Measurements from ENCODE around the gene UBE2D3.

Gene UBE2D3

DNA sequence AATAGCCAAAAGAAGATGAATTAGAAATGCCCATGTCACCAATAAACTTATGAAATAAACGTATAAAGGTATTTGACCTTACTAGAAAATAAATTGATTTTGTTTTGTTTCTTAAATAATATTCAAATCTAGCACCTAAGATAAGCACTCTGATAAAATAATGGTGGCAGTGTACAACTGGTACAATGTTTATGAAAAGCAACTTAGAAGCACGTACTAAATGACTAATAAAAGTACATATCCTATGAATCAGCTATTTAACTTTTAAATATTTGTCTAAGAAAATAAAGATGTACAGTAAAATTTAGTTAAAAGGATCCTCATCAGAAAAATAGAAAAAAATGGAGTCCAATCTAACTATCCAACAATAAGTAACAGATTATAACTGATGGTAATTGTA, 73.3 kb downstream of the UBE2D3 start:
- no peak for DNase-seq (ENCODE audit: low spot score)

DNA sequence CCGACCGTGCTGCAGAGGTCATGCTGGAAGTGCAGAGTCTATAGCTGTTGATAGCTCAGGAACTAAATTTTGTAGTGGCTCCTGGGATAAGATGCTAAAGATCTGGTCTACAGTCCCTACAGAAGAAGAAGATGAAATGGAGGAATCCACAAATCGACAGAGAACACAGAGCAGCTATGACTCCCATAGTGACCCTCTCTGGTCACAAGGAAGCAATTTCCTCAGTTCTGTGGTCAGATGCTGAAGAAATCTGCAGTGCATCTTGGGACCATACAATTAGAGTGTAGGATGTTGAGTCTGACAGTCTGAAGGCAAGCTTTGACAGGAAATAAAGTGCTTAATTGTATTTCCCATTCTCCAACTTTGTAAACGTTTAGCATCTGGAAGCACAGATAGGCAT, 75.4 kb downstream of the UBE2D3 start:
- no peak for DNase-seq (ENCODE audit: low spot score)
